Kasumi-1 (cell line): ENCODE results near the gene HCRTR1.

Experiments used
- DNase-seq, 2 experiments: peaks; one replicate each; lab custom pipeline; 2025; lab: John Stamatoyannopoulos, UW

HCRTR1 gene

DNA sequence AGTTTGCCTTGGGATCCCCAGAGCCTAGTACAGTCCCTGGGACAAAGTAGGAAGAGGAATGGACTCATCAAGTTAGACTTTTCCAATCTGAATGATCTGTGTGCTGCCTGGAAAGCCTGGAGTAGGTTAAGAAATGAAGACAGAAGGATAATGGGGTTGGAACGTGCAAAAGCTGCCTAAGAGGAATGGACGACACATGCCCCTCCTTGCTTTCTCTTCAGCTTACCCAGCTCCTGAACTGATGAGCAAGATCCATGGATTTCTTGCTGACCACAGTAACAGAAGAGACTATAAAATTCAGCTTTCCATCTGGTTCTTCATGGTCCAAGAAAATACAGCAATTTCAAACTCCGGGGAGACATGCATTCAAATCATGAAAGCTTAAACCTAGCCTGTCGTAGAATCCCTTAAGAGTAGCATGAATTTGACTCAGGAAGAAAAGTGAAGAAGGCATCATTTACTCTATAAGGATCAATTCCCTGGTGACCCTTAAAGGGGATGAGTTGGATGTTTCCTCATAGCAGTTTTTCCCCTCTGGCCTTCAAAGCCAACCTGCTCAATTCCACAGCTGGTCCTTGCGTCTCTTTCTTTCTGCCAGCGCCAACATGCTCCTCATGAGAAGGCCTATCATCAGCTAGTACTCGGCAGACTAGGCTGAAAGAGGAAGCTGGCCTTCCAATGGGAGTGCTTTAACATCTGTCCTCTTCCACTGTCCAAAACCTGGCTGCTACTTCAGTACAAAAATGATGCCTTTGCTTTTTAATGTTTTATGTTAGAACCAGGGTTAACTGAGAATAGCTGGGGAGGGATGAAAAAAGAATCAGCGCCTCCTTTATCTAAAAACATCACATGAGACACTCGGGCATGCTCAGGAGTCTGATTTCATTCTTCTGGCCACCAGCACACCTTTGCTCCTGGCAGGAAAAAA, 32.9 kb downstream of the HCRTR1 start:
- no peak for DNase-seq

DNA sequence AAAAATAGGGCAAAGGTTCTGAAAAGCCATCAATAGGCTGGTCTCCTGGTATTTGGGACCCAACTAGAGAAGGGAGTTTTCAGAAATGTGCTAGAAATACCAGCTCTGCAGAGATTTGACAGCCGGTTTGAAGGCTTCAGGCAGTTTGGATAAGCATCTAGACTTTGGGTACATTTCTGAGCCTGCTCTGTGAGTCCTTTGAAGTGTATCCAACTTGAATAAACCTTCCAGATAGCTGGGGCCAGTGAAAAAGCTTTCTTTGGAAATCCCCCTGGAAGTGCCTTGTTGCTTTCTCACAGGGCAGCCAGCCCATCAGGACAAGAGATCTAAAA, 33.6 kb downstream of the HCRTR1 start:
- DNase-seq = no peak

DNA sequence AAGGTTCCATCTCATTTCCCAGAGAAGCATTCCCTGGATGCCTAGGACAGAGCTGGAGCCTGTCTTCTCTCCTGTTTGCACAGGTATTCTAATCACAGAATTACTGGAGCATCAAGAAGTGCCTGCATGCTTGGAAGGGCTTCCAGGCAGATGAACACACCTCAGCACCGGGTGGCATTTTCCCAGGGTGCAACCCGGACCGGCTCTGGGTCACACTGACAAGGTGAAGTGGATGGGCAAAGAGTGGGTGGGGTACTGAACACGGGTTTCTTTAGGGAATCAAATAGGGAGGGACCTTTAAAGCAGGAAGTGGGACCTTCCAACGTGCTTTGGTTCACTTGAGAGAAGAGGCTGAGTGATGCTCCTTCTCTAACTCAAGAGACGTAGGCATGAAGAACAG, 34.3 kb downstream of the HCRTR1 start:
- no peak for DNase-seq

DNA sequence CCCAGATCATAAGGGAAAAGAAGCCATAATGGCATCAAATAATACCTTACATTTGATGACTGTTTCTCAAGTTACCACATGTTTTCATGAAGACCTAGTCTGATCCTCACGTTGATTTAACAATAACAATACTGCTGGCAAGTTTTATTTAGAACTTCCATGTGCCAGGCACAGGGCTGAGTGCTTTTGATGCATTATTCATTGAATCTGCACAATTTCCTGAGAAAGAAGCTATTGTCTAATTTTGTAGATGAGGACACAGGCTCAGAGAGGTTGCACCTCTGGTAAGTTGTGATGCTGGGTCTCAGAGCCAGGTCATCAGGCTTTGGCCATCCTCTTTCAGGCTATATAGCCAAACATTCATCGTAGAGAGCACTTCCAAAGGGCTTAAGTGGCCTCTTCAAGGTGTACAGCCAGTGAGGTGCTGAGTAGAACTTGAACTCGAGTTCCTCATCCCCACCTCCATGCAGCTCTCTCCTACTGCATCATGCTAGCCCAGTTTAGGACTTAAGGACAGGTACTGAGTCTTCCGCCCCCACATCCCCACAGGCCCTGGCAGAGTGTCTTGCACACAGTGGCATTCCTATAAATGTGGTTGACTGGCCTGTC, 35.5 kb downstream of the HCRTR1 start:
- DNase-seq = no peak

DNA sequence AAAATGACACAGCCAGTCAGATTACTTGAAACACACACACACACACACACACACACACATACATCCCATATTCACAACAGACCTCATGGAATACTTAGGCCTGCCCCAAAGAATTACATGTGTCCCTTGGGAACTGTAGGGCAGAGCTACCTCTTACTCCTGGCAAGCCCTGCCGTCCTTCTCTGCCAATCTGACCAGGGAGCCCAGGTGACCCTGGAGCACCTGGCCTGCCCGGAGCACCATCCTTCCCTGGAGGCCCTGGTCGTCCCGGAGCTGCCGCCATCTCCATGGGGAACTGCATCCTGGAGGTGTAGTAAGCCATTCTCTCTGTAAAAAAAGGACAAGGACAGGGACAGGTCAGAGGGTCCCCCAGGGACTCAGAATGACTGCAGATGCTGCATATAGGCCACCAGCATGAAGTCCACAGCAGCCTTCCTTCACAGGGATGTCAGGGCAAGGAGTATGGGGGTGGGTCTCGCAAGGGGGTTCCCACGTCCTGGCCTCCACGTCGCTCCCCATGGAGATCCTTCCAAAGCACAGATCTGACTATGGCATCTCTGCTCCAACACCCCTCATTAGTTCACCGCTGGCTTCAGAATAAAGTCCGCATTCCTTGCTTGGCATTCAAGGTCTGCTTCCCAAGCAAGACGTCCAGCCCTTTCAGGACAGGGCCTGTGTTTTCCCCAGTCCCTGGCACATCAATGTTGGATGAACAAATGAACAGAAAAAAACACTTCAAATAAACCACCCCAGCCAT, 36.4 kb downstream of the HCRTR1 start:
- DNase-seq = no peak

DNA sequence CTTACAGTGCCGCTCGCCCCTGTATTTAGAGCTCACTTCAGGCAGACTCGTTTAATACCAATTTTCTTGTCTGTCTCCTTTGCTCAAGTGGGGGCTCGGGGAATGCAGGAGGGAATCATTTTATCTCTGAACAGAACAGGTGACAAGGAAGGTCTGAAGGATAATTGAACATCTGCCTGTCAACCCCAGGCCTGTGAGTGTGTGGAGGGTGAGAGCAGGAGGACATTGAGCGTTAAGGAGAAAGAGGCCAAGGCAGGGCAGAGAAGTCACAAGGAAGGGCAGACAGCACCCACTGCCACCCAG, 36.9 kb downstream of the HCRTR1 start:
- no peak for DNase-seq

DNA sequence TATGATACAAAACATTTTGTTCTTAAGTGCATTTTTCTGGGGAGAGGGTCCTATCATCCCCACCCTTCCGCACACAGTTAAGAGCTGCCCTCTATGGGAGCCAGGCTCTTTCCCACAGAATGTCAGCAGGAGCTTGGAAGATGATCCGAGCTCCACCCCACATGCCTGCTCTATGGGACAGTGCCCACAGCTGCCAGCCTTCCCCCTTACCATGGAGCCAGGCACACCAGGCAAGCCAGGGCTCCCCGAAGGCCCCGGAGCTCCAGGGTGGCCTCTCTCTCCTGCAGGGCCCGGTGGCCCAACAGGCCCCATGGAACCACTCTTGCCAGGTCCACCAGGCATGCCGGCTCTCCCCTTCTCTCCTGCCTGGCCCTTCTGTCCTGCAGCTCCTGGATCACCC, 37.6 kb downstream of the HCRTR1 start:
- DNase-seq = no peak

DNA sequence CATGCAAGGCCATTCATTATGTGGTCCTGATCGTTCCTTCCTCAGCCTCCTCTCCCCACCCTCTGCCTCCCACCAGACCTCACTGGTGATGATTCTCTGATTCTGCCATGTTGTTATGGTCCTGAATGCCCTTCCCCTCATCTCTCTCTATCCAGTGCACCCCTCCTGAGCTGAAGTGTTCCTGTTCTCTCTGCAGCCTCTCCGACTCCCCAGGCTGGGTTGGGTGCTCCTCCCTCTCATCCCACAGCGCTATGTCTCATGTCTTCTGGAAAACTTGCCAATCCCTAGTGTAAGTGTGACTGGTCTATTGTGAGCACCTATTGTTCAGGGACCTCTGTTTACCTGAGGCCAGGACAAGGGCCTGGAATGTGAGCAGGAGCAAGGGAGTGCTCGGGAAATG, 38.3 kb downstream of the HCRTR1 start:
- DNase-seq = no peak

DNA sequence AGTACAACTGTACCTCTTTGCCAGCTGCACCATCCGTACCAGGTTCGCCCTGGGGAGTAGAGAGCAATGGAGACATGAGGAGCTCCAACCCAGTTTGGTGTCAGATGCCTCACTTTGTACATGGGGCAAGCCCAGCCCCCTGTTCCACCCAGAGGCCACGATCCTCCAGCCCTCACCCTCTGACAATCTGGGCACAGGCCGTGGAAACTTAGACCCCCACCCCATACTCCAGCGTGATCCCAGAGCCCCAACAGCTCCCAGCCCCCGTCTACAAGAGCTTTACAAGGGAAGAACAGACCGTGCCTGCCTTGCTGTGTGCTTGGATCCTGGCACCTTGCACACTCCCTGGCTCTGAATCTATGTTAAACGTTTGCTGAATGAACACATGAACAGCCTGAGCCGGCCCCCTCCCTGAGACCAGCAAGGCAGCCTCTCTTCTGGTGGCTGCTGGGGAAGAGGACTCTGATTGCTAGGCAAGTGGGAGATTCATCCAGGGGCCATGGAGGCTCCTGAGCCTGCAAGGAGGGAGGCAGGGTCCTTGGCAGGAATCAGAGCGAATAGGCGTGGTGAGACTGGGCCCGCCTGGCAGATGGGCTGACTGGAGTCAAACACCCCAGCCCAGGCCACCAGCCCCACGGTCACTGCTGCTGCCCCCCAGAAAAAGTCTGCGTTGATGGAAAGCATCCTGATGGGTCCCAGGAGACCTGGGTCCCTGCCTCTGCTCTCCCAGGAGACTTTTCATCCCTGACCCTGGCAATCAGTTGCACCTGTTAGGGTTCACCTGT, 39.7 kb downstream of the HCRTR1 start:
- DNase-seq = no peak

DNA sequence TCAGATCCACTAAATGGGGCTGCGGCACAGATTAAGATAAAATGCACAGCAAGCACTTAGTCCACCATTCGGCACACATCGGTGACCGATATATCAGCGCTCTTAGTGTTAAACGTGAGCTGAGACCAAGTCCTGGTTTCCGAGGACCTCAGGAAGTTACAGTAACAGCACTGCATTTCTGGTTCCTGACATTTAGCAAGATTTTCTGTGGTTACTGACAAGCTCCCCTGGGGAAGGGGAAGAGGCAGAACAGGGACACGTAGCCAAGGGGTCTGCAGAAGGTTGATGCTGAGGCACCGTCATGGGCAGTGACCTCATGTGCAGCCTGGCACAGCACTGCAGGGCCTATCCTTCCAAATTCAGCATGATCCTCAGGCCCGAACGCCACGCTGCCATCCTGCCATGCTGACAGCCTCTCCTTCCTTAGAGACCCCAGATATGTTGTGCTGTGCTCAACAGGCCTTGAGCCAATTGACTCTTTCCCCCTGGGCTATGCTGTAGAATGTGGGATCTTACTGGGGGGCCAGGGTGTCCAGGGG, 40.6 kb downstream of the HCRTR1 start:
- no peak for DNase-seq

DNA sequence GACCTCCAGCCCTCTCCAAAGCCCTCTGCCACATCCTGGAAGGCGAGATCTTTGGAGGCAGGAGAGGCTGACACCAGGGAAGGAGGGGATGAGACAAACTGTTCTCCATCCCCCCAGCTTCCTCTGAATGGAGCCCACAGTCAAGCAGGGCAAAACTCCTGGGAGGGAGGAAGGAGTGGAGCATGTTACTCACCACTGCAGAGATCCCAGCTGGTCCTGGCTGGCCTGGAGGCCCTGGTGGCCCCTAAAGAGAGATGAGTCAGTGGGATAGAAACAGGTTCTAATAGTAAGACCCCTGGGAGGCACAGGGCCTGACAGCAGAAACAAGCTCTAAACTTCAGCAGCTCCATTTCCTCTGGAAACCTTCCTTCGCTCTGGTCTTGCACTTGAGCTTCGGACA, 41.2 kb downstream of the HCRTR1 start:
- no peak for DNase-seq

DNA sequence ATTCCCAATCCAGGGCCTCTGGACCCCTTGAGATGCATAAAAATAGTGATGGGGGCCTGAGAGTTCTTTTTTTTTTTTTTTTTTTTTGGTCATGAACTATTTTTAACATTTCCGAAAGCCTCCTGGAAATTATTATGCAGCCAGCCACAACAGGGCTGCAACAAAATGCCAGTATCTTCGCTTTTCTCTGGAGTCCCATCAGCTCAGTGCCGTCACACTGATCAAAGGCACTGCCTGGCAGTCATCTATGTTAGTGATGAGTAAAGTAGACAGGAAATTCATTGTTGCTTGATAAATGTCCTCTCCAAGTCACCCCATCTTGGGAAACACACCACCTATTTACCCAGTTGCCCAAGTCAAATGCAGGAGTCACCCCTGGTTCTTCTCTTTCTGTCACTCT, 42.4 kb downstream of the HCRTR1 start:
- no peak for DNase-seq

DNA sequence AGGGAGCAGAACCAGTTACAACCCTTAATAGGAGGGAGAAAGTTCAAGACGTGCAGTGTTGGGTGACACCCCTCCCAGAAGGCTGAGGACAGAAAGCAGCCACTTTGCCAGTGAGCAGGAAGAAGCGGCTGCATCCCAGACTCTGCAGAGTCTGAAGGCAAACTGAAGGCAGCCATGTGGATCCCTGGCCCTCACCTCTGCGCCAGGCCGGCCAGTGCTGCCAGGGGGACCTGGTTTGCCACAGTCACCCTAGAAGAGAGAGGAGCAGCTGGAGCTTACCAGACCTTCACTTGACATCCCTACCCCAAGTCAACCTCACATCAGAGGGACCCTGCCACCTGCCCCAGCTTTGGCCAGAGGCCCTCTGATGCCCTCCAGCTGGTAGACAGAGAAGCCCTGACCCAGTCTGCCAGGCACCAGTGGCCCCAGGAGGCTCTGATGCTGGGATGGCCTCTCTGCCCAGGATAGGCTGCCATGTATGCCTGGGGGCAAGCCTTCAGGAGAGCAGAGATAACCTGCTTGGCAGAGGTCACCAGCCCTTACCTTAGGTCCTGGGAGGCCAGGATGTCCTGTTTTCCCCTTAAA, 43.5 kb downstream of the HCRTR1 start:
- no peak for DNase-seq

DNA sequence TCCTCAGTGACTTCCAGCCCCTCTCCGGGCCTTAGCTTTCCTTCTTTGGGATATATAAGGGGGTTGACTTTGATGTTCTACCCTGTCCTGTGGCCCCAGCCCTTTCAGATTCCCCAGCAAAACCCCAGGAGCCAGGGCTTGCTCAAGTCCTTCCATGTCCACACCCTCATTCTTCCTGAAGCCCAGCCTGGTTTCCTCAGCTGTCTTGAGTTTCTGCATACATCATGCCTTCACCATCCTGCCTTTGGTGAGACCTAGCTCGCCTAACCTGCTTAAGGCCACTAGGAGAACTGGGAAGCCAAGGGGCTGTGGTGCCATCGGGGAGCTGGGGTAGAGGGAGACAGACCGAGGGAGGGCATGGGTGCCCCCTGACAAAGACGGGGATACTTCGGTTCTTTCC, 44.4 kb downstream of the HCRTR1 start:
- no peak for DNase-seq

DNA sequence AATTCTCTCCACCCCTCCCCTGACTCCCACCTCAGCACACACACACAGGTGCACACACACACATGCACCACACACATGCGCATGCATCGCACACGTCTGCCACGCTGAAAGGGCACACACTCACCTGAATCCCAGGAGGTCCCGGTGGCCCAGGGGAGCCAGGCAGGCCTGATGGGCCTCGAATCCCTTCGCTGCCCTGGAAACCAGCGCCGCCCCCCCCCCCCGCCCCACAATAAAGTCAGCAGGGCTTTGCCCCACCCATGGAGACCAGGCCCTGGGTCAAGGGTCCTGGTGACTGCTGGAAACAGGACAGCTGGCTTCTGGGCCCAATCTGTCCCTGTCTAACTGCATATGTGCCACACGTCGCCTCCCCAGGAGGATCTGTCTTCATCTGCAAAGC, 45.0 kb downstream of the HCRTR1 start:
- DNase-seq = no peak

DNA sequence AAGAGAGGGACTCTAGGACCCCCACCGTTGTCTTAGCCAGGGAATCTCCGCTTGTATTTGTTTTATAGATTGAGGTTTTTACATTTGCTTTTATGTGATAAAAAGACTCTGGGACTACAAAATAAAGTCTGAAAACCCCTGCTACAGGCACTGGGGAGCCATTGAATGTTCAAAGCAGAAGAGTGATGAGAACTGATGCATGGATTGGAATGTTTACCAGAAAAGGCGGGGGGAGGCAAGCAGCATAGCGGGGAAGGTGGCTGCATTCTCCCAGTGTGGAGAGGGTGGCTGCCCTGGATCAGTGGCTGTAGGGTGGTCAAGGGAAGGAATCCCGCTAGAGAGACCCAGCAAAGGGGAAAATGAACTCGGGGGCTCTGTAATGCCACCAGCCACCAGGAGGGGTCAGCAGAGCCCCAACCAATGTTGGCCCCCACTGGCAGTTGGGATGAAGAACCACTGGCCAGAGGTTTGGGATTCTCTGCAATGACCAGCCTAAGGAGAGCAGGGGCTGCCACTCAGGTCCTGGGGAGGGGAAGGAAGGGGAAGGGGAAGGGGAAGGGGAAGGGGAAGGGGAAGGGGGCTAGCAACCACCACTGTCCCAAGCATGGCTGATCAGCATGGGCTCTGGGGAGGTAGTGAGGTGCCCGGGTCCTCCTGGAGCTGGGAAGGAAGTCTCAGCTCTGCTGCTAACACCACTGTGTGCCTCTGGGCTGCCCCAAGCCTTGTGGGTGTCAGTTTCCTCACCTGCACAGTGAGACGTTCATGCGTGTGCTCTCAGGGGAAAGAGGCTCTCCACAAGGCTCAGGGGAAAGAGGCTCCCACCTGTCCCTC, 46.3 kb downstream of the HCRTR1 start:
- peak in 1 of 2 experiments; percentile 25 for DNase-seq

DNA sequence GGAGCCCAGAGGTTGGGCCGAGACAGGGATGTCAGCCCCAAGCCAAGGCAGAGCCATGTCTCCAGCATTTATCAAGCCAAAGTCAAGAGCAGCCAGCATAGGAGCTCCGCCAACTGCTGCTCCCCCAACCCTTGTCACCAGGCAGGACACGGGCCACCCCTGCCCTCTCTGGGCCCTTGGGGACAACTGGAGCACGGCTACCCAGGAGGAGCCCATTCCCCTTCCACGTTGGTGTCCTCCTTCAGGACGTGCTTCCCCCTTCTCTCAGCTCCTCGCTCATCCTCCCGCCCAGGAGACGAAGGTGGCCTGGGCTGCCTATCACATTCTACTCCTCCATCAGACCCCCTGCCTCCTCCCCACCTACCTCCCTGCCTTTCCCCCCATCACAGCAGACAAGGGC, 47.0 kb downstream of the HCRTR1 start:
- DNase-seq = no peak

DNA sequence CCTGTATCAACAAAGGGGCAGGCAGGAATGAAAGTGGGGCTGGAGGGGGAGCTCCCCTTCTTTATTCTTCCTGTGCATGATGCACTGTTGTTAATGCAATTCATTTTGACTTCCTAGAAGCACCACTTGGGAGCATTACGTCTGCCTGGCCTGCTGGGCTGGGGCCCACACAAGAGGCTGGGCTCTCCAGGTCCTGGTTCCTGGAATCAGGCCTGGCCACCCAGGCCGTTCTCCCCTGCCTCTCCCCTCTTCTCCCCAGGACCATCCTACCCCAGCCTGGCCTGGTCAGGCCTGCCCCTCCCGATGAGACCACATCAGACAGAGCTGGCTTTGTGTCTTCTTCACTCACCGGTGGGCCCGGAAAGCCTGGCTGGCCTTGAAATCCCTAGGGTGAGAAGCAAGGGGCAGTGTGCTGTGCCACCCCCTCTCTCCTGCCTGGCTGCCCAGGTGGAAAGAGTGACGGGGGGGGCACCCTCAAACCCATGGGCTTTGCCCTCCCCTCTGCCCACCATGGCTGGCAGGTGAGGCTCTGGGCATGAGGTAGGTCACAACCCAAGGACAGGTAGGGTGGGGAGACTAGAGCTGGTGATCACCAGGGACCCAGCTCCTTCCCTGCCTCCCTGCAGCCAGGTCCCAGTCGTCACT, 47.9 kb downstream of the HCRTR1 start:
- DNase-seq = no peak

DNA sequence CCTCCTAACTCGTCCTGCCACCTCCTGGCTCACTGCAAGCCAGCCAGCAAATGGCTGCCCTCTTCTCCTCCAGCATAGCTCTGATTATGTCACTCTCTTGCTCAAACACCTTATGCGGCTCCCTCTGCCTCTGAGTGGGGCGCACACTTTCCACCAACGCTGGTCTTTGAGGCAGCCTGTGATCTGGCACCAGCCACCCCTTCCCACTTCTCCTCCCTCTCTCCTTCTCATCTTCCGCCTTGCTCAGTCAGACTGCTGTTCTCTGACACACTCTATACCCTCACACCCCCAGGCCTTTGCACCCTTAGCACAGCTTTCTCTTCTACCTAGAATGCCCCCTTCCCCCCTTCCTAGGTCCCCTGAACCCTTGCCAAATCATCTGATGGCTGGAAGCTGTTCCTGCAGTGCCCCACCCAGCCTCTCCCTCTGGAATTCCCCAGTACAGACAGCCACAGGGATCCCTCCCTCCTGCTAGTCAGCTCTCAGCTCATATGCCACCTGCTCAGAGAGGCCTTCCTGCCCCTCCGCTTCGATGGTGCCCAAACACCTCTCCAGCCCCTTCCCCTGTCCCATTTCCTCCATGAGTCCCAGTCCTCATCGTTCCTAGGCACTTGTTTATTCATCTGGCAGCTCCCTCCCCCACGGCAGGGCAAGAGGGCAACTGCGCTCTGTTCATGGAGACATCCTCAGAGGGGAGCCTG, 48.9 kb downstream of the HCRTR1 start:
- DNase-seq = no peak
